HFFc6 (cell line): ENCODE data around the gene SLC22A4. TPM values are rescaled to one million over a fixed set of nuclear protein-coding genes. Genes with fewer than 3 reads are reported as not detected.

Experiments
- DNase-seq: peaks from one replicate; pipeline ENCODE4 v3.0.0-alpha.2; 2018
- H3K27ac Mint-ChIP-seq: 2 replicates; pipeline ENCODE4 v1.8.0; 2020; ENCODE audit warnings: mild to moderate bottlenecking, mixed read lengths
- H3K27me3 Mint-ChIP-seq: 2 replicates; pipeline ENCODE4 v1.8.0; 2021; ENCODE audit warnings: mild to moderate bottlenecking, moderate library complexity, mixed read lengths; ENCODE audit not compliant: insufficient read depth
- H3K36me3 Mint-ChIP-seq: 2 replicates; pipeline ENCODE4 v1.8.0; 2021; ENCODE audit warnings: low read depth, mixed read lengths
- H3K4me1 Mint-ChIP-seq: 2 replicates; pipeline ENCODE4 v1.8.0; 2020; ENCODE audit warnings: low read depth, mixed read lengths
- H3K4me3 Mint-ChIP-seq: 2 replicates; pipeline ENCODE4 v1.8.0; 2020; ENCODE audit warnings: mild to moderate bottlenecking, moderate library complexity, mixed read lengths
- H3K9me3 Mint-ChIP-seq: 2 replicates; pipeline ENCODE4 v1.8.0; 2020; ENCODE audit warnings: mild to moderate bottlenecking, mixed read lengths
- total RNA-seq, 6 experiments: library from RNA; stranded (reverse); fragmentation: NEBNext Ultra II Directional; extraction: Animal tissue kit (Norgen Biotek cat#: 25700); gene quantifications; 2 replicates in 1 of 6; 3 replicates in 5 of 6; pipeline ENCODE4 v1.2.3, GENCODE V29; 2021
- TF ChIP-seq, protein P1 (sequence below): fragments of 200-600 bp; sonication (generic); IDR thresholded peaks from 2 replicates; pipeline ENCODE4 v1.5.0; 2021; ENCODE audit warnings: antibody characterized with exemption, mild to moderate bottlenecking

The SLC22A4 gene
- total RNA-seq, 6 experiments from 2014 or later, result 10.8 to 12.6 (median 11.4) TPM

GRCh38 chr5:132375957-132376356, 81.8 kb downstream of the SLC22A4 start:
- Mint-ChIP-seq H3K36me3 (no peaks in the 10 kb centered on the region), H3K4me3 (no peak overlapping the region), H3K4me1 (peaks cover 21% of the 10 kb centered on the region), H3K27me3 (no peaks in the 10 kb centered on the region), H3K9me3 (no peaks in the 10 kb centered on the region), H3K27ac (no peak overlapping the region)
- TF ChIP-seq, protein P1, sequence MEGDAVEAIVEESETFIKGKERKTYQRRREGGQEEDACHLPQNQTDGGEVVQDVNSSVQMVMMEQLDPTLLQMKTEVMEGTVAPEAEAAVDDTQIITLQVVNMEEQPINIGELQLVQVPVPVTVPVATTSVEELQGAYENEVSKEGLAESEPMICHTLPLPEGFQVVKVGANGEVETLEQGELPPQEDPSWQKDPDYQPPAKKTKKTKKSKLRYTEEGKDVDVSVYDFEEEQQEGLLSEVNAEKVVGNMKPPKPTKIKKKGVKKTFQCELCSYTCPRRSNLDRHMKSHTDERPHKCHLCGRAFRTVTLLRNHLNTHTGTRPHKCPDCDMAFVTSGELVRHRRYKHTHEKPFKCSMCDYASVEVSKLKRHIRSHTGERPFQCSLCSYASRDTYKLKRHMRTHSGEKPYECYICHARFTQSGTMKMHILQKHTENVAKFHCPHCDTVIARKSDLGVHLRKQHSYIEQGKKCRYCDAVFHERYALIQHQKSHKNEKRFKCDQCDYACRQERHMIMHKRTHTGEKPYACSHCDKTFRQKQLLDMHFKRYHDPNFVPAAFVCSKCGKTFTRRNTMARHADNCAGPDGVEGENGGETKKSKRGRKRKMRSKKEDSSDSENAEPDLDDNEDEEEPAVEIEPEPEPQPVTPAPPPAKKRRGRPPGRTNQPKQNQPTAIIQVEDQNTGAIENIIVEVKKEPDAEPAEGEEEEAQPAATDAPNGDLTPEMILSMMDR, result no peak
- no peak for DNase-seq

DNA sequence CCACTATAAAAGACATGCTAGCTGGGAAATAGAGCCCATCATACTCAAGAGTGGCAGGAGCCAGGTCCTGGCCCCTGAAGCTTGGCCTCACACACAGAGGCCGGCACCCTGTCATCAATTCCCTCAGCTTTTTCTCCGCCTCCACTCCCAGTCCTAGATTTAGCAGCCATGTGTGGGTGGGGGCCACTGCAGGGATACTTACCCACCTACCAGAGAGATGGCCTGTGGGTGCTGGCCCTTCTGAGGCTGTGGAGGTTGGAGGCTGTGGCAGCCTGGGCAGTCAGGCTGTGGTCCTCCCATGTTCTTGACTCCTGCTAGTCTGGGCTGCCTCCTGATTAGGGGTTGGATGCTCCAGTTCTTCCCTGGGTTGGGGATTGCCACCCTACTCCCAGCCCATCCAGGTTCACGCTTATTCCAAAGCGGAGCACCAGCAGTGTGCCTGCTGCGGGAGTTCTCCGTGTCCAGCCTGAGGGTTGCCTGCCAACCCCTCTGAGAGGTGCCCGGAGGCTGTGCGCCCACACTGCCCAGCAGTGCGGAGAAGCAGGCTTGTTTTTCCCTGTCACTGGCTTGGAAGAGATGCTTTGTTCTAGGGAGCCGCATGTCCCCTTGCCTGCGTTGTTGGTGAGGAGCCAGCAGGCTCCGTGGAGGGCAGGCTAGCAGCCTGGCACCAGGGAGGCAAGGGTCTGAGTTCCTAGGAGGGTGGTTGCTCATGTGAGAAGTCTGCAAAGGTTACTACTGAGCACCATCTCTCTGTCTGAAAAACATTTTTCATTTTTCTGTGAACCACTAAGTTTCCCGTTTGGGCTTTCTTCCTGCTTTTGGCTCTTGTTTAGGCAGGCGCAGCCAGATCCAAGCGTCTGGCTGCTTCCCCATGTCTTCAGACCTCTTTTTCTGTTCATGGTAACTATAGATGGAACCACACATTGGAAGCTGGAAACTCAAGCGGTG, 82.8 kb downstream of the SLC22A4 start:
- Mint-ChIP-seq H3K4me3 (no peak overlapping the region), H3K4me1 (peaks cover 11% of the 10 kb centered on the region), H3K27me3 (no peaks in the 10 kb centered on the region), H3K36me3 (no peaks in the 10 kb centered on the region), H3K27ac (no peak overlapping the region), H3K9me3 (no peaks in the 10 kb centered on the region)
- TF ChIP-seq, protein P1, result no peak
- DNase-seq, result no peak

DNA sequence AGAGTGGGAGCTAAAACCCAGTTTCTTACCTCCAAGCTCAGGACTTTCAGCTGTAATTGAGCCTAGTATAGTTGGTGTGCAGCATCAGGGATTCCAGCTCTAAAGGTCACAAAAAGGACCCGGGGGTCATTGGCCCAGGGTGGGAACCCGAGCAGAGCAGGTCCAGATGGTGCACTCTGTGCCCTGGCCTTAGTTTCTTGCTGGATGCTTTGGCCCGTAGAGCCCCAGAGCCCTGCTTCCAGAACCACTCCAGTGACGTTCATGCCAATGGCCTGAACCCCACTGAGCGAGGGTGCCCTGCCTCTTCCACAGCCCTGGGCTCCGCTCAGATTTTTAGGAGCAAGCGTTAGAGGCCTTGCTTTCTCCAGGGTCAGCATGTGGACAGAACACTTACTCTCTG, 83.5 kb downstream of the SLC22A4 start:
- Mint-ChIP-seq H3K4me1 (peaks cover 3% of the 10 kb centered on the region), H3K27ac (no peak overlapping the region), H3K27me3 (no peaks in the 10 kb centered on the region), H3K4me3 (no peak overlapping the region), H3K9me3 (no peaks in the 10 kb centered on the region), H3K36me3 (no peaks in the 10 kb centered on the region)
- no peak for DNase-seq
- TF ChIP-seq, protein P1, result no peak

GRCh38 chr5:132378580-132378979, 84.4 kb downstream of the SLC22A4 start:
- Mint-ChIP-seq H3K9me3 (no peaks in the 10 kb centered on the region), H3K4me3 (no peak overlapping the region), H3K27me3 (no peaks in the 10 kb centered on the region), H3K4me1 (no peaks in the 10 kb centered on the region), H3K27ac (no peak overlapping the region), H3K36me3 (no peaks in the 10 kb centered on the region)
- no peak for DNase-seq
- TF ChIP-seq, protein P1, result no peak

GRCh38 chr5:132380047-132380446, 85.9 kb downstream of the SLC22A4 start:
- H3K4me3 Mint-ChIP-seq, result no peak overlapping the region
- H3K27ac Mint-ChIP-seq, result no peak overlapping the region
- DNase-seq, result no peak
- H3K36me3 Mint-ChIP-seq, result no peaks in the 10 kb centered on the region
- no peaks in the 10 kb centered on the region for H3K9me3 Mint-ChIP-seq
- TF ChIP-seq, protein P1, result no peak
- peaks cover 1% of the 10 kb centered on the region for H3K4me1 Mint-ChIP-seq
- H3K27me3 Mint-ChIP-seq, result no peaks in the 10 kb centered on the region
